DMS 273 (cell line): ENCODE results near the gene TRAPPC11.

Experiments
- DNase-seq: peaks from one replicate; lab custom pipeline; 2025; ENCODE audit not compliant: unreplicated experiment; lab: John Stamatoyannopoulos, UW

TRAPPC11 gene

DNA sequence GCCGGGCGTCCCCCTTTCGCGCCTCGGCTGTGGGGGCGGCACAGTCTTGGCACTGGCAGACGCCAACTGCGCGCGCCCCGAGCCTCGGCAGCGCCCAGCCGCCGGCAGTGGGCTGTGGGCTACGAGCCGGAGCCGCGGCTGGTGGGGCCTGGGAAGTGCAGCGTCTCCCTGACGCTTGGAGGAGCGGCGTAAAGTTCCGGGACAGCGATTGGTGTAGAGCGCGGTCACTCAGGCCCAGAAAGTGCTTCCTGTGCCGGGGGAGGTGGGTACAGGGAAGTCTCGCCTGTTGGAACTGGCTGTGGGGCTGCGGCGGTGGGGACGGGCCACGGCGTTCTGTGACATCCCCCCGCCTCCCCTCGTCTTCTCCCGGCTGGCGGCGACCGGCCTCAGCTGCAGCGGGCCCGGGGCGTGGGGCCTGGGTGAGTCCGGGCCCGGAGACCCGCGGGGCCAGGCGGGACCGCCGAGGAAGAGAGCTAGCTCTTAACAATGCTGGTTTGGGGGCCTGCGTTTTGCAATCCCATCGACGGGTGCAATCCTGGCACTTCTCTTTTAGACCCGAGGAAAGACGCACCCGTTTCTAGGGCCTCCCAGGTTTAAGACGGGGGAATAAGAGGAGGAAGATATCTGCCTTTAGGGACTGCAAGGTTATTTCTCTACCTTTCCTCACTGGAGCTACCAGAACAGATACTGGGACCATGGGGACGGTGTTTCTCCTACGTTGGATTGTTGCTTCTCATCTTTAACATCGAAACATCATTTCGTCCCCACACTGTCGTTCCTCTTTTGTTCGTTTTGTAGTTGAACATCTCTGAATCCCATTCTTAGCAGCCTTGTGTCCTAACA, at the start of gene TRAPPC11, which contains the start of gene RWDD4:
Gene TRAPPC11 (plus strand): TSS at position 265 of the 843 bp plus-strand sequence. CDS start 4,575 bp downstream, outside the sequence.
Gene RWDD4 (minus strand): TSS at position 157 of the 843 bp plus-strand sequence. CDS start 233 bp downstream, outside the sequence.
- peak; percentile 97 for DNase-seq

DNA sequence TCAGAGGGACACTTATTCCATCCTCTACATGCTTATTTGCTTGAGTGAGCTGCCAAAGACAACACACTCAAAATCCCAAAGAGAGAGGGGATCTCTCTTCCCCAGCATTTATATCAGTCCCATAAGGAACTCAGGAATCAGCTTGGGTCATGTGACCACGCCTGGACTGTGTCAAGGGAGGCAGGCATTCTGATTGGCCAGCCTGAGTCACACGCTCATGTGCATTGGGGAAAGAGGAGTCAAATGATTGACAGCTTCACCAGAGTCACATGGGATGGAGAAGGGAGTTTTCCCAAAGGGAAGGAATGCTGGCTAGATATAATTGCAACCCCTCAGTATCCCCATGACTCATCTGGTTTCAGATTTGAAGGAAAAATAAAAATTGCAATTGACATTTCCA, 49.1 kb upstream of the TRAPPC11 start:
- peak; percentile 9 for DNase-seq

GRCh38 chr4:183610613-183611012, 48.5 kb upstream of the TRAPPC11 start:
- DNase-seq, result no peak

DNA sequence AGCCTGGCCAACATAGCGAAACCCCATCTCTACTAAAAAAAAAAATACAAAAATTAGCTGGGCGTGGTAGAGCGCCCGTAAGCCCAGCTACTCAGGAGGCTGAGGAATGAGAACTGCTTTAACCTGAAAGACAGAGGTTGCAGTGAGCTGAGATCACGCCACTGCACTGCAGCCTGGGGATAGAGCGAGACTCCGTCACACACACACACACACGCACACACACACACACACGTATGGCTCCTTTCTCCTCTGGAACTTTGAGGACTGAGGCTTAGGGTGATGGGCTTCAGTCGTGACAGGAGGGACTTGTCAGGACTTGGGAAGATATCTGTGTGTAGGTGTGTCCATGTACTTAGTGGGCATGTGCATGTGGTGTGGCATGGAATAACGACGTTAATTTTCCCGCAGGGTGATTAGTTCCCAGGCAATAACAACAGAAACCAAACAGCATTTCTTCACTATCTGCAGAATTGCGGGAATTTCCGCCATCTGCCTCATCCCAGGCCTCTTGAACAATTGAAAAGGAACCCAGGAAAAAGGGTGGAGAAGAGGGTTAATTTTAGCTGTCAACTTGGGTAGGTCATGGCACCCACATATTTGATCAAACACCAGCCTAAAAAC, 47.8 kb upstream of the TRAPPC11 start:
- DNase-seq, result no peak

- DNase-seq, result no peak
These were observed 46.5 kb upstream of the TRAPPC11 start for GRCh38 chr4:183612329-183613250.

DNA sequence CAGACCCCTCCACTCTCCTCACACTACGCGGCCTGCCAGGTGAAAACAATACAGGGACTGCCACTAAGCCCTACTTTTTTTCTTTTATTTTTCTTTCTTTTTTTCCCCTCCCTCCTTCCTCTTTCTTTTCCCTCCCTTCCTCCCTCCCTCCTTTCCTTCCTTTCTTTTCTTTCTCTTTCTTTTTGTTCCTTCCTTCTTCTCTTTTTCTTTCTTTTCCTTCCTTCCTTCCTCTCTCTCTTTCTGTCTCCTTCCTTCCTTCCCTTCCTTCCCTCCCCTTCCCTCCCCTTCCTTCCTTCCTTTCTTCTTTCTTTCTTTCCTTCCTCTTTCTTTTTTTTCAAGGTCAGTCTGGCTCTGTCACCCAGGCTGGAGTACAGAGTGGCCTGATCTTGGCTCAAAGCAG, 42.0 kb upstream of the TRAPPC11 start:
- DNase-seq, result no peak

GRCh38 chr4:183618681-183619080, 40.4 kb upstream of the TRAPPC11 start:
- peak; percentile 11 for DNase-seq

DNA sequence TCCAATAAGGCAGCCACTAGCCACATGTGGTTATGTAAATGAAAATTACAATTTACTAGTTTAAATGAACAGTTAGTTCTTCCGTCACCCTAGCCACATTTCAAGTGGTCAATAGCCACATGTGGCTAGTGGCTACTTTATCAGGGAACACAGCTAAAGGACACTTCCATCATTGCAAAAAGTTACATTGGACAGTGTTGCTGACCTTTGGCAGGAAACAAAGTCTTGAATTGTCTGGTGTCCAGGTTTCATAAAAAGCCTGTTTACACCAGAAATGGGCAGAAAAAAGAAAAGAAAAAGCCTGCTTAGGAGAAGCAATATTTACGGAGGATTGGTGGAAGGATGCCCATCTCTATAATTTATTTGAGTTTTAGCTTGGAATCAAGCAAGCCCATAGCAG, 38.7 kb upstream of the TRAPPC11 start:
- no peak for DNase-seq

DNA sequence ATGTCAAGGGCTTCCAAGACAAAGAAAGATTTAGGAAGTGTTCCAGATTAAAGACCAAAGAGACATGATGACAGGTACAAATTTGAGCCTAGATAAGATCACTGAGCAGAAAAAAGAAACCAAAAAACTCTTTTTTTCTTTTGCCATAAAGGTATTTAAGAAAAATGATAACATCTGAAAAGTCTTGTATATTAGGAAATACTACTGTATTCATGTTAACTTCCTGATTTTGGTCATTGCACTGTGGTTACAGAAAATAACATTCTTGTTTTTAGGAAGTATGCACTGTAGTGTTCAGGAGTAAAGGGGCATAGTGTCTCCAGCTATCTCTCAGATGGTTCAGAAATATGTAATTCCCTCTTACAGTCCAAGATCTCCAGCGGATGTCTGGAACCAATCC, 37.2 kb upstream of the TRAPPC11 start:
- DNase-seq, result no peak

GRCh38 chr4:183624548-183624947, 34.5 kb upstream of the TRAPPC11 start:
- no peak for DNase-seq

GRCh38 chr4:183626168-183626567, 32.9 kb upstream of the TRAPPC11 start:
- DNase-seq, result no peak

DNA sequence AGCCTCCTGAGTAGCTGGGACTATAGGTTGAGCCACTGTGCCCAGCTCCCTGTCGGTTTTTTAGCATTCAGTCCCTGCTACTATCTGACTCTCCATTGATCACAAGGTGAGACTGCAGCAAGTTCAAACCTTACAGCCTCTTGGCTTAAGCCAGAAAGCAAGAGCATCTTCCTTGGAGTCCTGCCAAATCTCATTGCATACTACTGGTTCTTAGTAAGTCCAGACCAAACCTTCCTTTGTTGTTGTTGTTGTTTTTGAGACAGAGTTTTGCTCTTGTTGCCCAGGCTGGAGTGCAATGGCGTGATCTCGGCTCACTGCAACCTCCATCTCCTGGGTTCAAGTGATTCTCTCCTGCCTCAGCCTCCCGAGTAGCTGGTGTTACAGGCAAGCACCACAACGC, 31.8 kb upstream of the TRAPPC11 start:
- peak; percentile 51 for DNase-seq

DNA sequence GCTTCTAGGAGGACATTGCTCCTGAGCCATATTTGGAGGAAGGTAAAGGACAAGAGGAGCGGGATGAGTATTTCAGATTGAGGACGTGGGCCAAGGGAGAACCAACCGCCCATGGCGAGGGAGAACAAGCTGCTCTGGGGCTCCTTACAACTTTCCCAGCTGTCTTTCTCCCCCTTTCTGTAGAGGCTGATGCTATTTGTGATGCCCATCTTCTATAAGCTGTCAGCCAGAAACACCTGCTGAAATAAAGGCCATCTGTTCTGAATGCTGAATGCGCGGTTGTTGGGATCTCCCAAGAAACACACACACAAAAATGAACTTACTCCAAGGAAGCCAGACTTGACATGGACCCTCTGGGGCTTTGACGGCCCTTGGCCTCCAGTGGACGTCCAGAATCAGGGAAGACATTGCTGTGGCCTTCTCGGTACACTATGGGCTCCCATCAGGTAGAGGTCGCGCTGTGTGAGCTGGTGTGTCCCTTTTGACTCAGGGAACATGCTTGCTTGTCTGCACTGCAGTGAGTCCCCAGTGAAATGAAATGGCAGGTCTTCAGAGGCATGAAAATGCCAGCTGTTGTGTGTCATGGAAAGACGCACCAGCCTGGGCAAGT, 31.0 kb upstream of the TRAPPC11 start:
- peak; percentile 82 for DNase-seq

- no peak for DNase-seq
These were observed 27.4 kb upstream of the TRAPPC11 start for GRCh38 chr4:183631577-183632198.

DNA sequence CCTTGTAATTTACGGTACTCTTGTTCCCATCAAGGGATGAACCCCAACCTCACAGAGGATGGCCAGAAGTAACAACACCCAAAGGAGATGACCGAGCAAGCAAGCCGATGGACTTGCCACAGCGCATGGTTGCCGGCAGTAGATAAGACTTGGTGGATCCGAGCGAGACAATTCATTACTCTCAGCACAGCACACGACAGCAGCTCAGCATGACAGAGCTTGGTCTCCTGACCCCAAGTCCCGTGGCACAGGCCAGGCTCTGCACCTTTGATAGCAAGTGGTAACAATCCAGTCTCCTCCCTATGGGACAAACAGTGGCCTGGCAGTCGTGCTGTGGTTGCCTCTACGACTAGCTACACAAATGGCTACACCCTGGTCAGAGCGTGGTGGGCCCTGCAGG, 26.4 kb upstream of the TRAPPC11 start:
- DNase-seq, result no peak

GRCh38 chr4:183633476-183634400, 25.4 kb upstream of the TRAPPC11 start:
- no peak for DNase-seq

DNA sequence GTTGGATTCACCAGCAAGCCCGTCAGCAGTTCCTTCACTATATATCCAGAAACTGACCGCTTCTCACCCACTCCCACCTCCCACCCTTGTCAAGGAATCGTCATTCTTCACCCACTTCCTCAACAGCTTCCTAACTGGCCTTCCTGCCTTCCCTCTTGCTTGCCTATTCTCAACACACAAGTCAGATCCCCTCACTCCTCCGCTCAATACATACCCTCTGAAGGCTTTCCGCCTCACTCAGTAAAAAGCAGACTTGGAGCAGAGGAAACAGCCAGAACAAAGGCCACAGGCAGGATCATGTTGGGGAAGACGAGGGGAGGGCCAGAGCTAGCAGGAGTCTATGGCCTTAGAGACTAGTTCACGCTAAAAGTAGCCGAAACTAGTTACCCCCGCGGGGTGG, 23.8 kb upstream of the TRAPPC11 start:
- DNase-seq, result peak; percentile 76

DNA sequence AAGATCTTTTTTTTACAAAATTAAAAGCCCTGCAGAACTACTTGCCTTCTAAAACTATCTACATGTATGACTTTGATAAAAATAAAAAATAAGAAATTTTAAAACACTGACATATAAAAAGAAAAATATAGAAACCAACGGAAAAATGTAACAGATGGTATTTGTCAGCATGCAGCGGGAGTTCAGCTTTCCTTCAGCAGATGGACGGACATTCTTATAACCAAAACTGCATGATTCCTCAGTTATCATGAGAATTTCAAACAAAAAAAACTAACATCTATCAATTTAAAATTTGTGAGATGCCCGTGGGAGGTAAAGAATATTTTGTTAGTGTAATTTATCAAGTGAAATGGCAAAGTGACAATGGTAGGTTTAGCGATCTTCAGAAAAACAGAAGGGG, 23.4 kb upstream of the TRAPPC11 start:
- DNase-seq, result peak; percentile 76

- peak; percentile 77 for DNase-seq
These were observed 22.6 kb upstream of the TRAPPC11 start for GRCh38 chr4:183636503-183636902.
